ENCODE data around the gene EPS8. TPM values are rescaled to one million over a fixed set of nuclear protein-coding genes. Genes with fewer than 3 reads are reported as not detected.

EPS8 gene
- polyA plus RNA-seq, 1 donor (not counting 4 experiments of a cell fraction or from before 2014, with no cell fraction given) = 4.0 TPM

DNA sequence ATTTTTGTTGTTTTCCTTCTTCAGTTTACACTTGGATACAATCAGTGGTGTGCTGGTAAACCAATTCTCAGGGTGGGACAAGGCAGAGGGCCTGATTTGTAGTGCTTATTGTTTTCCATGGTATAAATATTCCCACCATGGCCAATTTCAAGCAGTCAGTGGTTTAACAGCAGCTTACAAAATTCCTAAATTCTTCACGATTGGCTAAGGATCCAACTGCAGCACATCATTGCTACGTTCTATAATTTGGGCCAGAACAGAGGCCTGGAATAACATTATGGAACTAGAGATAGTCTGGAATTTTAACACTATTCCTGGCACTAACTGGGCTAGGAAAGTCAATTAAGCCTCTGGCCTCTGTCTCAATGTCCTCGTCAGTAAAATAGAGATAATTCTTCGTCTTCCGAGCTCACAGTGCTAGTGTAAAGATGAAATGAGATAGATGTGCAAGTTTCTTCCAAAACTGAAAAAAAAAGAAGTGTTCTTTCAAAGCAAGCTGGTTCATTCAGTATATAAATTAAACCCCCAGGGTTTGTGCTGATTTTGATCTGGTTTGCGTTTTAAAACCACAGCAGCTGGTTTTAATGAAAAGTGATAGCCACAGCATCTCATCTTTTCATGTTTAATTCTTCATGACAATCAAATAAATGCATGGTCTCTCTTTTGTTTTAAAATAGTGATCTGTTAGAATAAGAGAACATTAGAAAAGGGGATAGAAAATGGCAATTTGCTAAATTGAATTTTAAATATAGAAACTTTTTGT is 104.1 kb downstream of the EPS8 start:
- H2AFZ ChIP-seq (ENCODE audit: control insufficient read depth, low read length) = no peak overlapping the region
- H3K79me2 ChIP-seq (ENCODE audit: control insufficient read depth, insufficient read depth, low read length) = no peaks in the 10 kb centered on the region
- no peak overlapping the region for H3K27ac ChIP-seq (ENCODE audit: control insufficient read depth, insufficient read depth, low read length)
- FAIRE-seq (no peak), DNase-seq (ENCODE audit: low read depth, low spot score) (no peak)
- no peaks in the 10 kb centered on the region for H3K9me3 ChIP-seq (ENCODE audit: control insufficient read depth, low read depth, low read length)
- dilution Hi-C loops (cut with MboI; ENCODE audit: extremely low pct_ligation_motif_present, low sequenced_read_pairs) = no loop called here
- H3K9ac ChIP-seq (ENCODE audit: control insufficient read depth, extremely low read depth, insufficient read depth, low read length) = no peak overlapping the region
- no peaks in the 10 kb centered on the region for H3K9me1 ChIP-seq (ENCODE audit: control insufficient read depth, extremely low read depth, insufficient read depth, low read length)
- H3K36me3 ChIP-seq (ENCODE audit: control insufficient read depth in 2 of 2, extremely low read depth in 1 of 2, insufficient read depth in 2 of 2, low read length in 2 of 2) = no peaks in the 10 kb centered on the region
- TF ChIP-seq, protein P1, sequence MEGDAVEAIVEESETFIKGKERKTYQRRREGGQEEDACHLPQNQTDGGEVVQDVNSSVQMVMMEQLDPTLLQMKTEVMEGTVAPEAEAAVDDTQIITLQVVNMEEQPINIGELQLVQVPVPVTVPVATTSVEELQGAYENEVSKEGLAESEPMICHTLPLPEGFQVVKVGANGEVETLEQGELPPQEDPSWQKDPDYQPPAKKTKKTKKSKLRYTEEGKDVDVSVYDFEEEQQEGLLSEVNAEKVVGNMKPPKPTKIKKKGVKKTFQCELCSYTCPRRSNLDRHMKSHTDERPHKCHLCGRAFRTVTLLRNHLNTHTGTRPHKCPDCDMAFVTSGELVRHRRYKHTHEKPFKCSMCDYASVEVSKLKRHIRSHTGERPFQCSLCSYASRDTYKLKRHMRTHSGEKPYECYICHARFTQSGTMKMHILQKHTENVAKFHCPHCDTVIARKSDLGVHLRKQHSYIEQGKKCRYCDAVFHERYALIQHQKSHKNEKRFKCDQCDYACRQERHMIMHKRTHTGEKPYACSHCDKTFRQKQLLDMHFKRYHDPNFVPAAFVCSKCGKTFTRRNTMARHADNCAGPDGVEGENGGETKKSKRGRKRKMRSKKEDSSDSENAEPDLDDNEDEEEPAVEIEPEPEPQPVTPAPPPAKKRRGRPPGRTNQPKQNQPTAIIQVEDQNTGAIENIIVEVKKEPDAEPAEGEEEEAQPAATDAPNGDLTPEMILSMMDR (optimal IDR thresholded peaks at IDR 0.05 in 1 of 3, IDR thresholded peaks at IDR 0.05 in 1 of 3, conservative IDR thresholded peaks at IDR 0.05 in 1 of 3; ENCODE audit: extremely low read depth in 1 of 3, insufficient read depth in 2 of 3, low read length in 3 of 3) = no peak
- no peak for TF ChIP-seq EZH2 (IDR thresholded peaks at IDR 0.05; ENCODE audit: low read length)
- no peaks in the 10 kb centered on the region for H3K4me1 ChIP-seq (ENCODE audit: control insufficient read depth, extremely low read depth, insufficient read depth, low read length)
- H4K20me1 ChIP-seq (ENCODE audit: control insufficient read depth, extremely low read depth, insufficient read depth, low read length) = no peaks in the 10 kb centered on the region
- H3K4me2 ChIP-seq (ENCODE audit: control insufficient read depth, extremely low read depth, insufficient read depth, low read depth, low read length) = no peak overlapping the region
- no peak overlapping the region for H3K4me3 ChIP-seq (ENCODE audit: control insufficient read depth in 2 of 3, extremely low read depth in 1 of 3, insufficient read depth in 2 of 3, low read depth in 1 of 3, low read length in 3 of 3)
- no peaks in the 10 kb centered on the region for H3K27me3 ChIP-seq (ENCODE audit: control insufficient read depth, extremely low read depth, insufficient read depth, low read length)

DNA sequence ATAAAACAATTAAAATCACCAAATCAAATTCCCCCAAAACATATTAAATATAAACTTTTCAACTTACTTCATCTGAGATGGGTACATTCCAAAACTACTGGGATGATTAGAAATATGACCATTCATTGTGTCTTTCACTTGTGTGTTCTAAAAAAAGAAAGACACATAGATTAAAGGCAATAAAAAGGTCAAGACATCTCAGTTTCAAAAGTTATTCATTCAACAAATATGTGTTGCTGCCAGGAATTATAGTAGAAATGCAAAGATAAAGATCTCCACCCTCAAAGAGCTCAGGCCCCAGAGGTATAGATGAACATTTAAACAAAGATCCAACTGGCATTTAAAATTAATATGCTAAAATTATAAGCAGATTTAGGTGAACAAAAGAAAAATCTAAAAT is 106.4 kb downstream of the EPS8 start:
- Histone ChIP-seq H3K9me3 (ENCODE audit: control insufficient read depth, low read depth, low read length) (no peaks in the 10 kb centered on the region), H3K36me3 (ENCODE audit: control insufficient read depth in 2 of 2, extremely low read depth in 1 of 2, insufficient read depth in 2 of 2, low read length in 2 of 2) (no peaks in the 10 kb centered on the region), H3K4me2 (ENCODE audit: control insufficient read depth, extremely low read depth, insufficient read depth, low read depth, low read length) (no peak overlapping the region), H3K9me1 (ENCODE audit: control insufficient read depth, extremely low read depth, insufficient read depth, low read length) (no peaks in the 10 kb centered on the region), H3K9ac (ENCODE audit: control insufficient read depth, extremely low read depth, insufficient read depth, low read length) (no peak overlapping the region), H3K79me2 (ENCODE audit: control insufficient read depth, insufficient read depth, low read length) (no peaks in the 10 kb centered on the region), H3K27ac (ENCODE audit: control insufficient read depth, insufficient read depth, low read length) (no peak overlapping the region), H2AFZ (ENCODE audit: control insufficient read depth, low read length) (no peak overlapping the region), H3K27me3 (ENCODE audit: control insufficient read depth, extremely low read depth, insufficient read depth, low read length) (no peaks in the 10 kb centered on the region), H3K4me1 (ENCODE audit: control insufficient read depth, extremely low read depth, insufficient read depth, low read length) (no peaks in the 10 kb centered on the region), H3K4me3 (ENCODE audit: control insufficient read depth in 2 of 3, extremely low read depth in 1 of 3, insufficient read depth in 2 of 3, low read depth in 1 of 3, low read length in 3 of 3) (no peak overlapping the region), H4K20me1 (ENCODE audit: control insufficient read depth, extremely low read depth, insufficient read depth, low read length) (no peaks in the 10 kb centered on the region)
- DNase-seq (ENCODE audit: low read depth, low spot score) (no peak), FAIRE-seq (no peak)
- TF ChIP-seq, protein P1 (optimal IDR thresholded peaks at IDR 0.05 in 1 of 3, IDR thresholded peaks at IDR 0.05 in 1 of 3, conservative IDR thresholded peaks at IDR 0.05 in 1 of 3; ENCODE audit: extremely low read depth in 1 of 3, insufficient read depth in 2 of 3, low read length in 3 of 3) = no peak
- TF ChIP-seq EZH2 (IDR thresholded peaks at IDR 0.05; ENCODE audit: low read length) = no peak
- dilution Hi-C loops (cut with MboI; ENCODE audit: extremely low pct_ligation_motif_present, low sequenced_read_pairs) = no loop called here
